Activated CD8-positive, alpha-beta T cell treated with anti-CD3 and anti-CD28 coated beads for 36 hours (primary cell): ENCODE measurements around the gene AMOT. TPM values are rescaled to one million over a fixed set of nuclear protein-coding genes. Genes with fewer than 3 reads are reported as not detected.

Source experiments
- ATAC-seq: fragments of 200-7000 bp; cut with Tn5 transposase; one replicate; pipeline ENCODE4 v1.10.0; 2021; ENCODE audit warnings: mild to moderate bottlenecking, moderate library complexity
- CTCF ChIA-PET: fragments of 350-600 bp; sonication (Branson Sonifier 250); formaldehyde crosslinking; loops from one replicate; lab custom pipeline; 2021; ENCODE audit warnings: antibody characterized with exemption; lab: Charles Lee
- POLR2A ChIA-PET: fragments of 350-600 bp; sonication (Branson Sonifier 250); formaldehyde crosslinking; loops from one replicate; lab custom pipeline; 2021; ENCODE audit warnings: antibody characterized with exemption; lab: Charles Lee
- DNase-seq: peaks from one replicate; pipeline ENCODE4 v3.0.0-alpha.2; 2020
- H3K27ac Mint-ChIP-seq: one replicate; pipeline ENCODE4 v1.8.0; 2021; ENCODE audit warnings: mild to moderate bottlenecking, mixed read lengths
- H3K27me3 Mint-ChIP-seq: one replicate; pipeline ENCODE4 v1.8.0; 2021; ENCODE audit warnings: mixed read lengths
- H3K36me3 Mint-ChIP-seq: one replicate; pipeline ENCODE4 v1.8.0; 2021; ENCODE audit warnings: low read depth, mixed read lengths
- H3K4me1 Mint-ChIP-seq: one replicate; pipeline ENCODE4 v1.8.0; 2021; ENCODE audit warnings: low read depth, mixed read lengths
- H3K4me3 Mint-ChIP-seq: one replicate; pipeline ENCODE4 v1.8.0; 2021; ENCODE audit warnings: mild to moderate bottlenecking, moderate library complexity, mixed read lengths
- H3K9me3 Mint-ChIP-seq: one replicate; pipeline ENCODE4 v1.8.0; 2021; ENCODE audit warnings: mixed read lengths
- CTCF ChIP-seq: fragments of 200-600 bp; IDR thresholded peaks from one replicate; pipeline ENCODE4 v1.8.0; 2022; ENCODE audit warnings: antibody characterized with exemption, mild to moderate bottlenecking
- intact Hi-C: fragments of 100-400 bp; cut with micrococcal nuclease; formaldehyde crosslinking; loops from one replicate; pipeline ENCODE4 v1.10.0; 2022
- total RNA-seq, 2 experiments: library from RNA; stranded (reverse); gene quantifications; one replicate each; pipeline ENCODE4 v1.2.3, GENCODE V29; 2021

AMOT gene
- total RNA-seq, 2 experiments from 2014 or later: 1.1 to 1.8 TPM

DNA sequence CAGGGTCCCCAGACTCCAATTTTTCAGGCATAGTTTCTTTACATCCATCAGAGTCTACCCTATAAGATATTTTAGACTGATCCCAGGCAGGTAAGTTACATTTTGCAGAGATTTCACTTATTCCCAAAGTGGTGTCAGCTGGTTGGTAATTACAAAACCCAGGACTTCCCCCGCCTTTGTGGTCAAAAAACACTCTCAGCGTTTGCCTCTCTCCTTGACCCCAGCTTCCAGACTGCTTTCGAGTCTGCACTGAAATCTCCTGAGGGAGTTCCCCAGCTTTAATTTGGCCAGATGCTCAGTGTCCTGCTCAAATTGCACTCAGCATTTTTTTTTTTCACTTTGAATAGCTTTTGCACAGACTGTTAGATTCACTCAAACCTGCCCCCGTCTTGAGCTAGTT, 11.2 kb upstream of the AMOT start:
- TF ChIP-seq CTCF: no peak
- ChIA-PET POLR2A (no interaction called here), CTCF (no interaction called here)
- intact Hi-C loops: no loop called here
- no peak overlapping the region for H3K27ac Mint-ChIP-seq
- ATAC-seq (no peak), DNase-seq (no peak)
- no peak overlapping the region for H3K4me3 Mint-ChIP-seq
- peaks cover 10% of the 10 kb centered on the region for H3K27me3 Mint-ChIP-seq
- no peaks in the 10 kb centered on the region for H3K36me3 Mint-ChIP-seq
- H3K9me3 Mint-ChIP-seq: no peaks in the 10 kb centered on the region
- H3K4me1 Mint-ChIP-seq: peaks cover 14% of the 10 kb centered on the region

- TF ChIP-seq CTCF: no peak
- H3K36me3 Mint-ChIP-seq: no peaks in the 10 kb centered on the region
- H3K9me3 Mint-ChIP-seq: no peaks in the 10 kb centered on the region
- ATAC-seq (peak; percentile 74), DNase-seq (peak; percentile 35)
- no peak overlapping the region for H3K4me3 Mint-ChIP-seq
- H3K27ac Mint-ChIP-seq: no peak overlapping the region
- H3K27me3 Mint-ChIP-seq: peaks cover 8% of the 10 kb centered on the region
- H3K4me1 Mint-ChIP-seq: peaks cover 14% of the 10 kb centered on the region
- POLR2A ChIA-PET: interaction anchor here (1.7 kb wide), 1 partner anchor 11 kb away, joined by 4 read pairs; the partner anchor contains the start of gene AMOT
- CTCF ChIA-PET: no interaction called here
- intact Hi-C loops: no loop called here
Measured at GRCh38 chrX:112851161-112851779, 10.6 kb upstream of the AMOT start.

DNA sequence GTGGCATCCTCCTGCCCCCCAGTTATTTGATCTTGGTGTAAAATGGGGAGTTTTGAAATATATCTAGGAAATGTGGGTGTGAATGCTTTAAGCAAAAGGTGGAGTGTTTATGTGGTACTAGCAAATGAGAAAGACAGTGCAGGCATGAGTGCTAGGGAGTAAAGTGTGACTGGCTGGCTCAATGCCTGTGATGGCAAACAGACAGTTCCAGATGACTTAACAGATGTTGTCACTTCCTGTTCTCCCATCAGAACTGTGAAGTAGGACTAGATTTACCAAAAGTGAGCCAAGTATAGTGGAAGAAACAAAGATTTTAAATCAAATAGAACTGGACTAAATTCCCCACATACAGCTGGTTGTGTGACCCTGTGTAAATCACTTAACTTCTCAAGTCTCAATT, 8.4 kb upstream of the AMOT start:
- no peak overlapping the region for H3K4me3 Mint-ChIP-seq
- intact Hi-C loops: no loop called here
- H3K27ac Mint-ChIP-seq: no peak overlapping the region
- TF ChIP-seq CTCF: no peak
- peaks cover 20% of the 10 kb centered on the region for H3K4me1 Mint-ChIP-seq
- POLR2A ChIA-PET: no interaction called here
- ATAC-seq (no peak), DNase-seq (no peak)
- H3K36me3 Mint-ChIP-seq: no peaks in the 10 kb centered on the region
- H3K9me3 Mint-ChIP-seq: no peaks in the 10 kb centered on the region
- CTCF ChIA-PET: no interaction called here
- peaks cover 6% of the 10 kb centered on the region for H3K27me3 Mint-ChIP-seq

DNA sequence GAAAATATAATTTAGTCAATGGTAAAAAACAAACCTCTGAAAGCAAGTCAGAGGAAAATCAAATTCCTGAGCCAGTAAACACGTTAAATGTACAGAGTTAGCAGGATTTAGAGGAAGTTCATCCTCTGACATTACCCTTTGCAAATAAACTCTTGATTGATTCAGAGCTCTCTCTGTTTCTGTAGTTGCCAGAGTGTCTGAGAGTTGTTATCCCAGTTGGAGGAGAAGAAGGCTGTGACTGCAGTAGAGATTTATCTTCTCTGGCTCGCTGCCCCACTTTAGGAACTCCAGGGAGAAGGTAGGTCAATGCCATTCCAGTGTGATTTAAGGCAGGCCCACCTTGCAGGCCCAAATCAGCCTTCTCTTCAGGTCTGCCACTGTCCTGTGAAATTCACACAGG, 6.2 kb upstream of the AMOT start:
- peaks cover 16% of the 10 kb centered on the region for H3K4me1 Mint-ChIP-seq
- no peak overlapping the region for H3K27ac Mint-ChIP-seq
- no peaks in the 10 kb centered on the region for H3K9me3 Mint-ChIP-seq
- DNase-seq: no peak
- no peak for TF ChIP-seq CTCF
- ChIA-PET POLR2A (no interaction called here), CTCF (no interaction called here)
- H3K36me3 Mint-ChIP-seq: no peaks in the 10 kb centered on the region
- no peaks in the 10 kb centered on the region for H3K27me3 Mint-ChIP-seq
- no peak overlapping the region for H3K4me3 Mint-ChIP-seq
- intact Hi-C loops: no loop called here
- no peak for ATAC-seq

DNA sequence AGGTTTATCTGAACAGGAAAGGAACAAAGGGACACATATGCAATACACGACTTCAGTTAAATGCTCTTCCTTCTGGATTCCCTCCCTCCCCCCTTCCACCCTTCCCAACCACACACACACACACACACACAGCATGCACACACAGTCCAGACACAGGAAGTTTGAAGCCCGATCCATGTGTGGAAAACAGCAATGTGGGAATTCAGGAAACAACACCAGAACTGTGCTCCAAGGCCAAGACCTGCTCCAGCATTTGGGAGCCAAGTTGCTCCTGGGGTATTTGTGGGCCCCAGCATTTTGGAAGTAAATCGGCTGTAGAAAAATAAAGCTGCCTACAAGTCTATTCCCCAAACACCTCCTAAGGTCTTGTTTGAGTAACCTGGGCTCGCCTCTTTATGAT, 5.6 kb upstream of the AMOT start:
- ChIA-PET POLR2A (no interaction called here), CTCF (interaction anchor here (1.0 kb wide), 1 partner anchor 11 kb away, joined by 3 read pairs; no protein-coding TSS in a partner anchor)
- DNase-seq: no peak
- no peak overlapping the region for H3K27ac Mint-ChIP-seq
- peaks cover 10% of the 10 kb centered on the region for H3K4me1 Mint-ChIP-seq
- TF ChIP-seq CTCF: no peak
- ATAC-seq: no peak
- intact Hi-C loops: no loop called here
- H3K9me3 Mint-ChIP-seq: no peaks in the 10 kb centered on the region
- H3K27me3 Mint-ChIP-seq: no peaks in the 10 kb centered on the region
- no peaks in the 10 kb centered on the region for H3K36me3 Mint-ChIP-seq
- no peak overlapping the region for H3K4me3 Mint-ChIP-seq
